ENCODE data around the gene SOS1.

- no peak for TF ChIP-seq EZH2phosphoT487 (IDR thresholded peaks at IDR 0.05; ENCODE audit: insufficient read depth, low read depth)
- no peak for TF ChIP-seq EZH2 (IDR thresholded peaks at IDR 0.05; ENCODE audit: insufficient read depth, poor library complexity, severe bottlenecking)
Observed at GRCh38 chr2:38991899-38992298, 129.0 kb downstream of the SOS1 start.

All from GM23248 (cell line).